Lower lobe of right lung (tissue), 2 donors: ENCODE data around the gene AATF. TPM values are rescaled to one million over a fixed set of nuclear protein-coding genes. Genes with fewer than 3 reads are reported as not detected.

Experiments
- ATAC-seq, 2 donors: fragments of 200-7000 bp; cut with Tn5 transposase; one replicate each; pipeline ENCODE4 v1.9.1; 2020 to 2022; ENCODE audit warnings: mild to moderate bottlenecking in 2 of 2, moderate library complexity in 2 of 2
- DNase-seq: peaks from one replicate; pipeline ENCODE4 v3.0.0-alpha.2; 2020
- H3K27ac ChIP-seq: fragments of 200-600 bp; one replicate; pipeline ENCODE4 v1.8.0; 2022
- H3K27me3 ChIP-seq: fragments of 200-600 bp; one replicate; pipeline ENCODE4 v1.8.0; 2022; ENCODE audit warnings: low read depth
- H3K36me3 ChIP-seq: fragments of 200-600 bp; one replicate; pipeline ENCODE4 v1.8.0; 2022; ENCODE audit warnings: mild to moderate bottlenecking
- H3K4me1 ChIP-seq: fragments of 200-600 bp; one replicate; pipeline ENCODE4 v1.8.0; 2022
- H3K4me3 ChIP-seq: fragments of 200-600 bp; one replicate; pipeline ENCODE4 v1.8.0; 2022; ENCODE audit warnings: mild to moderate bottlenecking
- H3K9me3 ChIP-seq: fragments of 200-600 bp; one replicate; pipeline ENCODE4 v1.8.0; 2022
- CTCF ChIP-seq: fragments of 200-600 bp; IDR thresholded peaks from one replicate; pipeline ENCODE4 v1.8.0; 2022; ENCODE audit warnings: antibody characterized with exemption, mild to moderate bottlenecking
- intact Hi-C: fragments of 100-400 bp; cut with DNase I; formaldehyde crosslinking; loops from one replicate; pipeline ENCODE4 v1.11.0; 2022
- total RNA-seq: library from RNA; stranded (reverse); fragmentation: NEBNext Ultra II Directional; extraction: Animal tissue kit (Norgen Biotek cat#: 25700); gene quantifications from one replicate; pipeline ENCODE4 v1.2.1, GENCODE V29; 2021
- donor health status: DM: no; HTN: yes; CAD: no; lungs with severe emphysema.

AATF gene
- total RNA-seq, 1 donor from 2014 or later: 39.6 TPM

- DNase-seq (no peak), ATAC-seq (no peak)
- Histone ChIP-seq H3K4me1 (no peaks in the 10 kb centered on the region), H3K9me3 (no peaks in the 10 kb centered on the region), H3K27me3 (no peaks in the 10 kb centered on the region), H3K36me3 (no peaks in the 10 kb centered on the region), H3K27ac (no peak overlapping the region), H3K4me3 (no peak overlapping the region)
- intact Hi-C loops: no loop called here
- TF ChIP-seq CTCF: no peak
These were observed 31.6 kb downstream of the AATF start for GRCh38 chr17:36980280-36980761.

- intact Hi-C loops: no loop called here
- no peak overlapping the region for H3K4me3 ChIP-seq
- H3K4me1 ChIP-seq: no peaks in the 10 kb centered on the region
- H3K27me3 ChIP-seq: no peaks in the 10 kb centered on the region
- no peak overlapping the region for H3K27ac ChIP-seq
- TF ChIP-seq CTCF: no peak
- ATAC-seq: no peak
- peaks cover 22% of the 10 kb centered on the region for H3K36me3 ChIP-seq
- no peak for DNase-seq
- H3K9me3 ChIP-seq: no peaks in the 10 kb centered on the region
These were observed 34.9 kb downstream of the AATF start for GRCh38 chr17:36983618-36984017.

- Histone ChIP-seq H3K27ac (no peak overlapping the region), H3K4me3 (no peak overlapping the region), H3K4me1 (no peaks in the 10 kb centered on the region), H3K27me3 (no peaks in the 10 kb centered on the region), H3K9me3 (no peaks in the 10 kb centered on the region), H3K36me3 (peaks cover 77% of the 10 kb centered on the region)
- ATAC-seq (no peak), DNase-seq (no peak)
- no peak for TF ChIP-seq CTCF
- intact Hi-C loops: no loop called here
These were observed 40.4 kb downstream of the AATF start for GRCh38 chr17:36989173-36989572.

GRCh38 chr17:36992701-36993100 lies 43.9 kb downstream of the AATF start:
- Histone ChIP-seq H3K27me3 (no peaks in the 10 kb centered on the region), H3K4me1 (no peaks in the 10 kb centered on the region), H3K9me3 (no peaks in the 10 kb centered on the region), H3K36me3 (peaks cover 100% of the 10 kb centered on the region), H3K27ac (no peak overlapping the region), H3K4me3 (no peak overlapping the region)
- no peak for ATAC-seq
- intact Hi-C loops: no loop called here
- no peak for DNase-seq
- TF ChIP-seq CTCF: no peak

GRCh38 chr17:36993227-36993626 lies 44.5 kb downstream of the AATF start:
- DNase-seq: no peak
- Histone ChIP-seq H3K27me3 (no peaks in the 10 kb centered on the region), H3K27ac (no peak overlapping the region), H3K4me1 (no peaks in the 10 kb centered on the region), H3K4me3 (no peak overlapping the region), H3K36me3 (peaks cover 99% of the 10 kb centered on the region), H3K9me3 (no peaks in the 10 kb centered on the region)
- ATAC-seq: no peak
- intact Hi-C loops: no loop called here
- no peak for TF ChIP-seq CTCF

- H3K9me3 ChIP-seq: no peaks in the 10 kb centered on the region
- DNase-seq: no peak
- TF ChIP-seq CTCF: no peak
- no peaks in the 10 kb centered on the region for H3K4me1 ChIP-seq
- H3K27me3 ChIP-seq: no peaks in the 10 kb centered on the region
- ATAC-seq: no peak
- peaks cover 87% of the 10 kb centered on the region for H3K36me3 ChIP-seq
- H3K4me3 ChIP-seq: no peak overlapping the region
- intact Hi-C loops: no loop called here
- no peak overlapping the region for H3K27ac ChIP-seq
These were observed 45.7 kb downstream of the AATF start for GRCh38 chr17:36994438-36994837.
